ENCODE results near the gene CNN2.
A peak's percentile ranks its signal among the peaks of the same experiment; 100 is the strongest.

Gene CNN2

DNA sequence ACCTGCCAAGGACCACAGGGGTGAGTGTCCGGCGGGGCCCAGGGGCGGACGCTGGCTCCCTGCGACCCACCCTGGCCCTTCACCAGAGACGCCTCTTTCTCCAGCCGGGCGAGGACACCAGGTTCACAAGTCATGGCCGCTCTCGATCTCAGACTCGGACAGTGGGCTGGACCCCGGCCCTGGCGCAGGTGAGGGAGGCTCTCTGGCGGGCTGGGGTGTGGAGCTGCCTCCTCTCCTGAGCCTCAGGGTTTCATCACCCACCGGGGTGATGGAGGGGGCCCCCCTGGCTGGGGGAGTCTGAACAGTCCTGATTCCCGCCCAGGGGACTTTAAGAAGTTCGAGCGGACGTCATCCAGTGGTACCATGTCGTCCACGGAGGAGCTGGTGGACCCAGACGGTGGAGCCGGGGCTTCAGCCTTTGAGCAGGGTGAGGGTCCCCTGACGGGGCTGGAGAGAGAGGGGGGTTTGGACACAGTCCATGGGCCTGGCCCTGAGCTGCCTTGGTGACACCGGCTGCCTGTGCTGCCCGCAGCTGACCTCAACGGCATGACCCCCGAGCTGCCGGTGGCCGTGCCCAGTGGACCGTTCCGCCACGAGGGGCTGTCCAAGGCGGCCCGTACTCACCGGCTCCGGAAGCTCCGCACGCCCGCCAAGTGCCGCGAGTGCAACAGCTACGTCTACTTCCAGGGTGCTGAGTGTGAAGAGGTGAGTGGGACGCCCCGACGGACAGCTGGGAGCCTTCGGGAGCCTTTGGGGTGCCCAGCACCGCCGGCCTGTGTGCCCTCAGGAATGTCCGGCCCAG lies 54.2 kb downstream of the CNN2 start:
- Histone ChIP-seq H3K9me3 (ENCODE audit: insufficient read depth, low read length, severe bottlenecking) (no peaks in the 10 kb centered on the region), H3K4me1 (ENCODE audit: insufficient read depth, low read length) (peaks cover 24% of the 10 kb centered on the region), H3K36me3 (ENCODE audit: insufficient read depth, low read length) (peaks cover 79% of the 10 kb centered on the region), H3K79me2 (ENCODE audit: insufficient read depth, low read length) (peaks cover 7% of the 10 kb centered on the region; the same call in 1 of the 2 replicates), H3K27ac (ENCODE audit: low read length) (no peak overlapping the region), H4K20me1 (ENCODE audit: insufficient read depth, low read length) (peaks cover 24% of the 10 kb centered on the region), H3K27me3 (ENCODE audit: insufficient read depth, low read length, poor library complexity) (no peaks in the 10 kb centered on the region), H2AFZ (ENCODE audit: low read depth, low read length) (no peak overlapping the region), H3K4me3 (ENCODE audit: low read depth in 1 of 2, low read length in 2 of 2) (no peak overlapping the region), H3K9ac (ENCODE audit: low read depth, low read length) (no peak overlapping the region), H3K4me2 (ENCODE audit: insufficient read depth, low read length) (no peak overlapping the region)
- no peak for ATAC-seq (ENCODE audit: insufficient read depth, low read depth)
- TF ChIP-seq, protein P1, sequence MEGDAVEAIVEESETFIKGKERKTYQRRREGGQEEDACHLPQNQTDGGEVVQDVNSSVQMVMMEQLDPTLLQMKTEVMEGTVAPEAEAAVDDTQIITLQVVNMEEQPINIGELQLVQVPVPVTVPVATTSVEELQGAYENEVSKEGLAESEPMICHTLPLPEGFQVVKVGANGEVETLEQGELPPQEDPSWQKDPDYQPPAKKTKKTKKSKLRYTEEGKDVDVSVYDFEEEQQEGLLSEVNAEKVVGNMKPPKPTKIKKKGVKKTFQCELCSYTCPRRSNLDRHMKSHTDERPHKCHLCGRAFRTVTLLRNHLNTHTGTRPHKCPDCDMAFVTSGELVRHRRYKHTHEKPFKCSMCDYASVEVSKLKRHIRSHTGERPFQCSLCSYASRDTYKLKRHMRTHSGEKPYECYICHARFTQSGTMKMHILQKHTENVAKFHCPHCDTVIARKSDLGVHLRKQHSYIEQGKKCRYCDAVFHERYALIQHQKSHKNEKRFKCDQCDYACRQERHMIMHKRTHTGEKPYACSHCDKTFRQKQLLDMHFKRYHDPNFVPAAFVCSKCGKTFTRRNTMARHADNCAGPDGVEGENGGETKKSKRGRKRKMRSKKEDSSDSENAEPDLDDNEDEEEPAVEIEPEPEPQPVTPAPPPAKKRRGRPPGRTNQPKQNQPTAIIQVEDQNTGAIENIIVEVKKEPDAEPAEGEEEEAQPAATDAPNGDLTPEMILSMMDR (IDR thresholded peaks at IDR 0.05; ENCODE audit: borderline replicate concordance, extremely low read depth, low read length, poor library complexity, severe bottlenecking), result no peak
- no peak for TF ChIP-seq EZH2 (IDR thresholded peaks at IDR 0.05; ENCODE audit: borderline replicate concordance, low read depth, low read length, severe bottlenecking)
- DNase-seq, result no peak

DNA sequence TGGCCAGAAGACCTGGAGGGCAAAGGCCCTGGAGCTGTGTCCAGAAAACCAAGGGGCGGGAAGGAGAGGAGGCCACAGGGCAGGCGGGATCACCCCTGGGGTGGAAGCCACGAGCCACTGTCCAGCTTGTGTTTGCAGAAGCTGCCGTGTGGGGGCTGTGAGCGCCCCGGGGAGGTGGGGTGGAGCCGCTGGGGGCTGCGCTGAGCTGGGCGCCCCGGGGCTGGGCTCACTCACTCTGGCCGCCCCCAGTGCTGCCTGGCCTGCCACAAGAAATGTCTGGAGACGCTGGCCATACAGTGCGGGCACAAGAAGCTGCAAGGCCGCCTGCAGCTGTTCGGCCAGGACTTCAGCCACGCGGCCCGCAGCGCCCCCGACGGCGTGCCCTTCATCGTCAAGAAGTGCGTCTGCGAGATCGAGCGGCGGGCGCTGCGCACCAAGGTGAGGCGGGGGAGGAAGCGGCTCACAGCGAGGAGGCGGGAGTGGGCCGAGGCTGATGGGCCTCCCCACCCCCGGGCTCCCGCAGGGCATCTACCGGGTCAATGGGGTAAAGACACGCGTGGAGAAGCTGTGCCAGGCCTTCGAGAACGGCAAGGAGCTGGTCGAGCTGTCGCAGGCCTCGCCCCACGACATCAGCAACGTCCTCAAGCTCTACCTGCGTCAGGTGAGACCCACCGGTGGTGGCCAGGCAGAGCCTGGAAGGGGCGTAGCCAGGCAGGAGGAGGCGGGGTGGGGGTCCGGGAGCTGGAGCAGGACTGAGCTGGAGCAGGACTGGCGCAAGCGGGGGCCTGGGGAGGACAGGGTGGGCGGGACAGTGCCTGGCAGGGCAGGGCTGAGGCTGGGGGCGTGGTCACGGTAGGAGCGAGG lies 55.1 kb downstream of the CNN2 start:
- peaks cover 82% of the 10 kb centered on the region for H3K36me3 ChIP-seq (ENCODE audit: insufficient read depth, low read length)
- no peak overlapping the region for H3K27ac ChIP-seq (ENCODE audit: low read length)

DNA sequence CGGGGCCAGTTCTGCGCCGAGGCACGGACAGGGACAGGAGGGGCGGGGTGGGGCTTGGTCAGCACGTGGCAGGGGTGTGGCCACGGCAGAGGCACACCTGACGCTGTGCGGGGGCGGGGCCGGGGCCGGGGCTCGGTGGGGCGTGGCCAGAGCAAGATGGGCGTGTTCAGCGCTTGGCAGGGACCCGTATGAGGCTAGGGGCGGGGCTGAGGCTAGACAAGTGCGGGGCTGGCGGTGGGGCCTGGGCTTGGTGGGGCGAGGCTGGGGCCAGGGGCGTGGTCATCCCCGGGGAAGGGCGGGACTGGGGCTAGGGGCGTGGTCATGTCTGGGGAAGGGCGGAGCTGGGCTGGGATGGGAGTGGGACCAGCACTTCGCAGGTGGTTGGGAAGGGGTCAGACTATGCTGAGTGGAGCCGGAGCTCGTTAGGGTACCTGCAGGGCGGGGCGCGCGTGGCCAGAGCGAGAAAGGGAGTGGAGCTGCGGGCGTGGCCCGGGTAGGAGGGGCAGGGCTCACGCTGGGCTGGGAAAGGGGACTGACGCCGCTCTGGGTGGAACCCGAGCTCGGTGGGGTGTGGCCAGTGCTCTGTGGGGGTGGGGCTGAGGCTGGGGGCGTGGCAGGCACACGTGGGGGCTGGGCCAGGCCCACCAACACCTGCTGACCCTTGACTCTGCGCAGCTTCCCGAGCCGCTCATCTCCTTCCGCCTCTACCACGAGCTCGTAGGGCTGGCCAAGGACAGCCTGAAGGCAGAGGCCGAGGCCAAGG lies 55.9 kb downstream of the CNN2 start:
- no peaks in the 10 kb centered on the region for H3K27me3 ChIP-seq (ENCODE audit: insufficient read depth, low read length, poor library complexity)
- no peak overlapping the region for H3K4me3 ChIP-seq (ENCODE audit: low read depth in 1 of 2, low read length in 2 of 2)
- H3K4me2 ChIP-seq (ENCODE audit: insufficient read depth, low read length), result no peak overlapping the region
- H2AFZ ChIP-seq (ENCODE audit: low read depth, low read length), result no peak overlapping the region
- no peak overlapping the region for H3K27ac ChIP-seq (ENCODE audit: low read length)
- peak; percentile 58 for DNase-seq
- no peak overlapping the region for H3K9ac ChIP-seq (ENCODE audit: low read depth, low read length)
- peaks cover 88% of the 10 kb centered on the region for H3K36me3 ChIP-seq (ENCODE audit: insufficient read depth, low read length)
- no peaks in the 10 kb centered on the region for H3K9me3 ChIP-seq (ENCODE audit: insufficient read depth, low read length, severe bottlenecking)
- ATAC-seq (ENCODE audit: insufficient read depth, low read depth), result peak; percentile 49; the same call in 2 of the 3 replicates
- TF ChIP-seq EZH2 (IDR thresholded peaks at IDR 0.05; ENCODE audit: borderline replicate concordance, low read depth, low read length, severe bottlenecking), result no peak
- TF ChIP-seq, protein P1 (IDR thresholded peaks at IDR 0.05; ENCODE audit: borderline replicate concordance, extremely low read depth, low read length, poor library complexity, severe bottlenecking), result no peak
- H3K4me1 ChIP-seq (ENCODE audit: insufficient read depth, low read length), result peaks cover 6% of the 10 kb centered on the region
- peaks cover 31% of the 10 kb centered on the region for H4K20me1 ChIP-seq (ENCODE audit: insufficient read depth, low read length)
- 0 out of 2 replicates have a peak, but pooled peaks cover 4% of the 10 kb centered on the region for H3K79me2 ChIP-seq (ENCODE audit: insufficient read depth, low read length)

More for the DNA sequence above, 55.1 kb downstream of the CNN2 start:
- no peak for TF ChIP-seq EZH2 (IDR thresholded peaks at IDR 0.05; ENCODE audit: borderline replicate concordance, low read depth, low read length, severe bottlenecking)
- TF ChIP-seq, protein P1 (IDR thresholded peaks at IDR 0.05; ENCODE audit: borderline replicate concordance, extremely low read depth, low read length, poor library complexity, severe bottlenecking), result no peak
- Histone ChIP-seq H4K20me1 (ENCODE audit: insufficient read depth, low read length) (peaks cover 27% of the 10 kb centered on the region), H3K4me3 (ENCODE audit: low read depth in 1 of 2, low read length in 2 of 2) (no peak overlapping the region), H3K79me2 (ENCODE audit: insufficient read depth, low read length) (0 out of 2 replicates have a peak, but pooled peaks cover 4% of the 10 kb centered on the region), H2AFZ (ENCODE audit: low read depth, low read length) (no peak overlapping the region), H3K27me3 (ENCODE audit: insufficient read depth, low read length, poor library complexity) (no peaks in the 10 kb centered on the region), H3K4me2 (ENCODE audit: insufficient read depth, low read length) (no peak overlapping the region), H3K9me3 (ENCODE audit: insufficient read depth, low read length, severe bottlenecking) (no peaks in the 10 kb centered on the region), H3K9ac (ENCODE audit: low read depth, low read length) (no peak overlapping the region), H3K4me1 (ENCODE audit: insufficient read depth, low read length) (peaks cover 14% of the 10 kb centered on the region)
- DNase-seq (no peak), ATAC-seq (ENCODE audit: insufficient read depth, low read depth) (no peak)

Data from DND-41 (cell line).